IPS DF 6.9 (cell line): Measurements from ENCODE around the gene CASTOR1.

ENCODE experiments used
- DNase-seq: peaks from one replicate; pipeline ENCODE4 v3.0.0-alpha.2; 2013; ENCODE audit warnings: low read depth, low spot score
- H3K27ac ChIP-seq: one replicate; pipeline ENCODE4 v1.5.1; 2013; ENCODE audit warnings: low read length, control low read depth
- H3K27me3 ChIP-seq: 2 replicates; pipeline ENCODE4 v1.6.1; 2013; ENCODE audit warnings: mild to moderate bottlenecking, low read length; ENCODE audit not compliant: control insufficient read depth, insufficient read depth
- H3K36me3 ChIP-seq: 2 replicates; pipeline ENCODE4 v1.6.1; 2013; ENCODE audit warnings: low read length; ENCODE audit not compliant: control insufficient read depth, insufficient read depth
- H3K4me1 ChIP-seq: 2 replicates; pipeline ENCODE4 v1.6.1; 2013; ENCODE audit warnings: low read length; ENCODE audit not compliant: control insufficient read depth, insufficient read depth
- H3K4me3 ChIP-seq: 2 replicates; pipeline ENCODE4 v1.5.1; 2013; ENCODE audit warnings: mild to moderate bottlenecking, low read length
- H3K9me3 ChIP-seq: 2 replicates; pipeline ENCODE4 v1.6.1; 2013; ENCODE audit warnings: low read length, inconsistent platforms; ENCODE audit not compliant: control insufficient read depth, insufficient read depth
- WGBS: extraction: QIAGEN DNeasy Blood & Tissue Kit; methylation state at CpG from one replicate; pipeline ENCODE4 v1.1.7; 2013; ENCODE audit warnings: mixed read lengths, missing lambda C conversion rate; ENCODE audit not compliant: insufficient read length, insufficient coverage; 5-methylcytosine and 5-hydroxymethylcytosine counted together

Gene CASTOR1

GRCh38 chr22:30250661-30251267 lies 38.5 kb downstream of the CASTOR1 start:
- no peaks in the 10 kb centered on the region for H3K27me3 ChIP-seq
- DNase-seq: no peak
- H3K4me3 ChIP-seq: no peak overlapping the region
- WGBS: no CpG with 5 or more reads among the region's 12 CpGs
- H3K27ac ChIP-seq: no peak overlapping the region
- no peaks in the 10 kb centered on the region; the same call in 1 of the 2 replicates for H3K36me3 ChIP-seq
- H3K4me1 ChIP-seq: peaks cover 5% of the 10 kb centered on the region
- no peaks in the 10 kb centered on the region for H3K9me3 ChIP-seq

GRCh38 chr22:30250039-30250565 lies 39.2 kb downstream of the CASTOR1 start:
- no peaks in the 10 kb centered on the region; the same call in 1 of the 2 replicates for H3K36me3 ChIP-seq
- DNase-seq: no peak
- no peak overlapping the region for H3K4me3 ChIP-seq
- WGBS: no CpG with 5 or more reads among the region's 3 CpGs
- no peaks in the 10 kb centered on the region for H3K27me3 ChIP-seq
- H3K4me1 ChIP-seq: peaks cover 5% of the 10 kb centered on the region
- no peaks in the 10 kb centered on the region for H3K9me3 ChIP-seq
- H3K27ac ChIP-seq: no peak overlapping the region

GRCh38 chr22:30249049-30250038 lies 40.0 kb downstream of the CASTOR1 start:
- no peak for DNase-seq
- Histone ChIP-seq H3K4me1 (peaks cover 5% of the 10 kb centered on the region), H3K27me3 (no peaks in the 10 kb centered on the region), H3K4me3 (no peak overlapping the region), H3K36me3 (no peaks in the 10 kb centered on the region; the same call in 1 of the 2 replicates), H3K9me3 (no peaks in the 10 kb centered on the region), H3K27ac (no peak overlapping the region)
- WGBS: no CpG with 5 or more reads among the region's 27 CpGs

GRCh38 chr22:30248484-30248883 lies 40.8 kb downstream of the CASTOR1 start:
- no peak overlapping the region for H3K27ac ChIP-seq
- WGBS: no CpG with 5 or more reads among the region's 6 CpGs
- H3K9me3 ChIP-seq: no peaks in the 10 kb centered on the region
- H3K27me3 ChIP-seq: no peaks in the 10 kb centered on the region
- H3K36me3 ChIP-seq: peaks cover 2% of the 10 kb centered on the region; the same call in 1 of the 2 replicates
- peaks cover 5% of the 10 kb centered on the region for H3K4me1 ChIP-seq
- no peak for DNase-seq
- H3K4me3 ChIP-seq: no peak overlapping the region

GRCh38 chr22:30247974-30248373 lies 41.3 kb downstream of the CASTOR1 start:
- no peak for DNase-seq
- H3K36me3 ChIP-seq: peaks cover 3% of the 10 kb centered on the region; the same call in 1 of the 2 replicates
- no CpG with 5 or more reads among the region's 12 CpGs for WGBS
- H3K4me3 ChIP-seq: no peak overlapping the region
- no peaks in the 10 kb centered on the region for H3K9me3 ChIP-seq
- H3K27me3 ChIP-seq: no peaks in the 10 kb centered on the region
- H3K4me1 ChIP-seq: peaks cover 5% of the 10 kb centered on the region
- H3K27ac ChIP-seq: no peak overlapping the region

GRCh38 chr22:30247561-30247960 lies 41.7 kb downstream of the CASTOR1 start:
- no peaks in the 10 kb centered on the region for H3K27me3 ChIP-seq
- H3K9me3 ChIP-seq: no peaks in the 10 kb centered on the region
- no peak for DNase-seq
- H3K4me1 ChIP-seq: peaks cover 2% of the 10 kb centered on the region; the same call in 1 of the 2 replicates
- WGBS: no CpG with 5 or more reads among the region's 11 CpGs
- H3K27ac ChIP-seq: no peak overlapping the region
- peaks cover 3% of the 10 kb centered on the region; the same call in 1 of the 2 replicates for H3K36me3 ChIP-seq
- H3K4me3 ChIP-seq: no peak overlapping the region

- DNase-seq: no peak
- WGBS: no CpG with 5 or more reads among the region's 15 CpGs
- Histone ChIP-seq H3K9me3 (no peaks in the 10 kb centered on the region), H3K4me1 (peaks cover 2% of the 10 kb centered on the region; the same call in 1 of the 2 replicates), H3K4me3 (peak overlapping the region; percentile 64; the same call in 1 of the 2 replicates), H3K36me3 (peaks cover 3% of the 10 kb centered on the region; the same call in 1 of the 2 replicates), H3K27me3 (no peaks in the 10 kb centered on the region), H3K27ac (no peak overlapping the region)
Observed at GRCh38 chr22:30246814-30247376, 42.4 kb downstream of the CASTOR1 start.

- no CpG with 5 or more reads among the region's 64 CpGs for WGBS
- peak within 1 kb of the TSS; percentile 64; the same call in 1 of the 2 replicates for H3K4me3 ChIP-seq
- H3K36me3 ChIP-seq: peaks cover 3% of the 10 kb centered on the region; the same call in 1 of the 2 replicates
- H3K4me1 ChIP-seq: peaks cover 2% of the 10 kb centered on the region; the same call in 1 of the 2 replicates
- no peak within 1 kb of the TSS for H3K27ac ChIP-seq
- H3K9me3 ChIP-seq: no peaks in the 10 kb centered on the region
- no peak for DNase-seq
- no peaks in the 10 kb centered on the region for H3K27me3 ChIP-seq
Observed at GRCh38 chr22:30245985-30246813, 43.1 kb downstream of the CASTOR1 start, which contains the start of gene LIF. Gene LIF (minus strand): TSS chr22:30246759. CDS start chr22:30246695, 64 bp downstream.

- H3K36me3 ChIP-seq: peaks cover 3% of the 10 kb centered on the region; the same call in 1 of the 2 replicates
- DNase-seq: no peak
- H3K9me3 ChIP-seq: no peaks in the 10 kb centered on the region
- H3K4me1 ChIP-seq: peaks cover 2% of the 10 kb centered on the region; the same call in 1 of the 2 replicates
- H3K4me3 ChIP-seq: peak overlapping the region; percentile 64; the same call in 1 of the 2 replicates
- no CpG with 5 or more reads among the region's 15 CpGs for WGBS
- H3K27ac ChIP-seq: no peak overlapping the region
- no peaks in the 10 kb centered on the region for H3K27me3 ChIP-seq
Observed at GRCh38 chr22:30245181-30245984, 43.9 kb downstream of the CASTOR1 start.
